HG02642 (cell line): ENCODE measurements around the gene KIFAP3.
A peak's percentile ranks its signal among the peaks of the same experiment; 100 is the strongest.
"Not testable (repeated sequence)": the region's sequence is repeated elsewhere in the genome, so short reads cannot be mapped to it uniquely, and the experiment has no call there.

Experiments used
- ATAC-seq: cut with Tn5 transposase; IDR thresholded peaks from one replicate; pipeline ENCODE4 v1.9.1; 2021; ENCODE audit warnings: mild to moderate bottlenecking; ENCODE audit not compliant: unreplicated experiment, poor library complexity

Gene KIFAP3

DNA sequence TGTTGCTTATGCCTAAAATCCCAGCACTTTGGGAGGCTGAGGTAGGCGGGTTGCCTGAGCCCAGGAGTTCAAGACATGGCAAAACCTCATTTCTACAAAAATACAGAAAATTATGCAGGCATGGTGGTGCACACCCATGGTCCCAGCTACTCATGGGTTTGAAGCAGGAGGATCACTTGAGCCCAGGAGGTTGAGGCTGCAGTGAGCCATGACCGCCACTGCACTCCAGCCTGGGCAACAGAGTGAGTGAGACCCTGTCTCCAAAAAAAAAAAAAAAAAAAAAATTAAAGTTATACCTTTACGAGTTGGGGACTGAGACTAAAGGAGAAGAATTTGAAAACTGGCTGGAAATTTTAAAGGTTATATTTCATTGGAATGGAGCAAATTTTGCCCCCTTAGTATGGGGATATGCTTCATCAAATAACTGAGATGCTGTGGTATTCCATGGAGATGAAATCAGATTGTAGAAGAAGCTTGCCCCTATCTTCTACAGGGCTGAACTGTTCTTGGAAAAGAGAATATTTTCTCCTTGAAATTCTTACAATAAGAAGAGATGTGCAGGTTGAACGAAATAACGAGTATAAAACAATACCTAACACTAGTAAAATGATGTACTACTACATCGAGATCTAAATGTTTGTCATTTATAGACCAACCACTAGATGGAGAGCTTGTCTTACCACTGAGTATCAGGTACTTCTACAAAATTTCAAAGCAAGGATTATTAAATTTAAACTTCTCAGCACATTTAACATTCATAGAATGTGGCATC lies 145.9 kb downstream of the KIFAP3 start:
- ATAC-seq: peak; percentile 63

DNA sequence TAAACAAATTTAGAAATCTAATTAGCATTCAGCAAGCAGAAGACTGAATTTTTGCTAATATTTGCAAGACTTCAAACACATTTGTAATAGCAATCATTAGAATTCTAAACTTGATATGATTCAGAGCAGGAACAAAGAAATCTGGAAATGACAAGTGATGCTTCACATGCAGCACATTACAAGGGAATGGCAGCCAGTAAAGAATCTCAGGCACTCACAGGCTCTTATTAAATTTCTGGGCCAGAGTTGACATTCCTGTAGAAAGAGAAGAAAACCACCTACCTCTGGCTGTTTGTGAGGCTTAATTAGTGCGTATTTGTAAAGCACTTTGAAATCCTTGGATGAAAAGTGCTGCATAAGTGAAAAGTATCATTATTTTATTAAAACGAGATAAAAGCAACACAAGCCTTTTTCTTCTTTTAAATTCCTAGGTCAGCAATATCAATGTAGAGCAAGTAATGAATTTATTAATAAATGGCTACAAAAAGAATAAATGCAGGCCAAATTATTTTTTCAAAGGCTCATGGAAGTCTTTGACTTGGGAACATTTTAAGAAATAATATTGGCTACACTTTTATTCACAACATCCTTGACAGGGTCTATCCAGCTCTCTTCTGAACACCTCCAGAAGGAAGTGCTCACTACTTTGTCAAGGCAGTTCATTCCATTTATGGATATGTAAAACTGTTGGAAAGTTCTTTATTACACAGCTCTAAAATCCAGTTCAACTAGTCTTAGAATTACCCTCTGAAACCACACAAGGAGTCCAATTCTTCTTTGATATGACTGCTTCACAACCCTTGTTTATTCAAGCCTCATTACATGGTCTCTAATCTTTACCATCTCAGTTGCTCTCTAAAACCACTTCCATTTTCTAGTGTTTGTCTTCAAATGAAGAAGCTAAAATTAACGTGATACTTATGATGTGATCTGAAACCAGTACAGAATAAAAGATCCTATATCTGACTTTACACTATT lies 148.7 kb downstream of the KIFAP3 start:
- ATAC-seq: peak; percentile 52

DNA sequence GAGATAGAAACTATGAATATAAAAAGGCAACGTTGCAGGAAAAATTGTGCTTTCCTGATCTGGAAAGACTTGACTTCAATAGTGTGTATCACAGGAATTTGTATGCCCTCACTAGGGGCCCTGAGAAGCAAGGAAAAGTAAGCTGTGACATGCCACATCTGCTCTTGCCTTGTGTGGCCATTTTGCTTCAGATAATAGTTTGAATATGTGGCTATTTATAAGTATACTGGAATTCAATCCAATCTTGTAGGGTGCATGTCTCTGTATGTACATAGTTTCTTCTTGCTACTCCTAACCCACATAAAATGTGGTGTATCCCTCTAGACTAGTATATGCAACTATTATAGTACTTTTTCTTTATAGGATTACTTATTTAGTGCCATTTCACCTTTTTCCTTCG lies 149.7 kb downstream of the KIFAP3 start:
- no peak for ATAC-seq

DNA sequence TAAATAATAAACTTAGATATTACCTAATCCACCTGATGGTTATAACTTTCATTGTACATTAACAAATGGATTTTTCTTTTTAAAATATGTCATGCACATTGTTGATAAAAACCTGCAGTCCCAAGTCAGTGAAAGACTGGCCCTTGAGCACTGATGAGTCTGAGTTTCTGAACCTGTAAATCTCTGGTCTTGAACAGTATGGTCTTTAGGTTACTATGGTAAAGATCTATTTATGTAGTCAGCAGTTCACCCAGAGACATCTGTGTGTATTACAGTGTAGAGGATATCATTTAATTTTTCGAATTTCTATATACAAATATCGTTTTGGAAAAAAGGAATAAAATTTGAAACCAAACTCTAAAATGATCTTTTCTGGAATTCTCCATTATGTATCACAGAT lies 150.4 kb downstream of the KIFAP3 start:
- ATAC-seq: no peak

DNA sequence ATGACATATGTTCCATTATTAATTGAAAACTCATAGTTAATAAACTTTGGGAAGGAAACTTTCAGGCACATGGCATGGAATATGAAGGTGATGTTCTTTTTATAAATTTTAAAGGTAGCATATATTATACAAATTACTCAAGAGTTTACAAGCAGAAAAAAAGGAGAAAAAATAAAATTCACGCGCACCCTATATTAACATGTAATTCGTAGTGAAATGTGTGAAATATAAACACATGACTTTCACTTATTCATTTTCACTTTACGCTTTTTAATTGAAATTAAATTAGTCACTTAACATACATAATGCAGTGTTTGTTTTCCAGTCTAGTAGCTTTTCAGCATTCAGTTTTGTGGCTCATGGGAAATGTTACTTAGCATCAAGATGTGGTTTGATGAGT lies 153.4 kb downstream of the KIFAP3 start:
- ATAC-seq: no peak

DNA sequence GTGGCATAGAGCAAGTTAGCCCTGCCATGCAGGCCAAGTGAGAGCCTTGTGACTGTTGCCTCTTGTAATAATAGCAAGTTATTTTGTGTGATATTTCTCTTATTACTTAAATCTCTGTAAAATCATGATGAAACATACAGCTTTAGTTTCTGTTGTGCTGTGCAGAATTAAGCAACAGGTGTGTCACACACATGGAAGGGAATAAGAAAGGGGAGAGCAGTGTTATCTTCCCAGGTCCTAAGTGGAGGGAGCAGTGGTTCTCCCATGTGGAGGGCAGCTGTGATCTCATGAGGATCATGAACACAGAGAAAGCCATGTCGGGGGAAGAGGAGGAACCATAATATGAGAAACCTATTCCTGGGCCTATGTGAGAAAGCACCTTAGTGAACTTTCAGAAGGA lies 155.6 kb downstream of the KIFAP3 start:
- ATAC-seq: no peak

DNA sequence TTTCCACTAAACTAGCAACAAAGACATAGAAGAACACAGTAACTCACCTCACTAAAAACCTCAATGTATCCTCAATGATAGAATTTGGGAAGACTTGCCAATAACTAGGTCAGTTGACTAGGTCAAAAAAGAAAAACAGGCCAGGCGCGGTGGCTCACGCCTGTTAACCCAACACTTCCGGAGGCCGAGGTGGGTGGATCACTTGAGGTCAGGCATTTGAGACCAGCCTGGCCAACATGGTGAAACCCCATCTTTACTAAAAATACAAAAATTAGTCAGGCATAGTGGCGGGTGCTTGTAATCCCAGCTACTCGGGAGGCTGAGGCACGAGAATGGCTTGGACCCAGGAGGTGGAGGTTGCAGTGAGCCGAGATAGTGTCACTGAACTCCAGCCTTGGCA lies 156.3 kb downstream of the KIFAP3 start:
- not testable (repeated sequence) for ATAC-seq

DNA sequence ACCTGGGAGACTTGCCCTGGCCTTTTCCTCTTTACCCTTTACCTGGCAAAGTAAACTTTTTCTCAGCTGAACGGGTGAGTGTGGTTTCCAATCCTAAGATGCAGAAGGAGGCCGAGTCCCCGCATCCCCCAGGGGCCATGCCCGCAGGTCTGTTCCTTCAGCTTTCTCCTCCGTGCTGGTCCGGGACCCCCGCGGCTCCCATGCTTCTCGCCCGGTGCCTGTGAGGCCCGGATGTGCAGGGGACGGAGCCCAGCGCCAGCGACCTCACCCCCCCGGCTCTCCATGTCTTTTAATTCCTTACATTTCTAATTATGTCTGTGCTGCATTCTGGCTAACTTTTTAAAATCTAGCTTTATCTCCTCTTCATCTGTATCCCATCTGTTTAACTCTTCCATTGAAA lies 159.3 kb downstream of the KIFAP3 start:
- no peak for ATAC-seq

DNA sequence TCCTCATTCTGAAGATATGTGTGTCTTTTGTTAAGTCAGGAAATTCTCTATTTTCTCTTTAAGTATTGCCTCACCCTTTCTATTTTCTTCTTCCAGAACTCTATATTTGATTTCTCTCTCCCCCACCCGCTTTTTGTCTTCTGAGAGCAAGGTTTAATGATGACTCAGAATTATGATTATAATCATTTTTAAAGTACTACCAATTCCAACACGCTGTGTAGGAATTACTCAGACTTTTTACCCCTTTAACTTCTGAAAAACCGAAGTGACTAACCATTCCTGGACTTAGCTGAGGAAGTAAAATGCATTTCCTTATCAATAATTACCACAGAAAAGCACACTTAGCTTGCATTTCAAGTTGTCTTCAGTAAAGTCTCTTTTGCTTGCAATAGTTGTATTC lies 160.0 kb downstream of the KIFAP3 start:
- no peak for ATAC-seq

DNA sequence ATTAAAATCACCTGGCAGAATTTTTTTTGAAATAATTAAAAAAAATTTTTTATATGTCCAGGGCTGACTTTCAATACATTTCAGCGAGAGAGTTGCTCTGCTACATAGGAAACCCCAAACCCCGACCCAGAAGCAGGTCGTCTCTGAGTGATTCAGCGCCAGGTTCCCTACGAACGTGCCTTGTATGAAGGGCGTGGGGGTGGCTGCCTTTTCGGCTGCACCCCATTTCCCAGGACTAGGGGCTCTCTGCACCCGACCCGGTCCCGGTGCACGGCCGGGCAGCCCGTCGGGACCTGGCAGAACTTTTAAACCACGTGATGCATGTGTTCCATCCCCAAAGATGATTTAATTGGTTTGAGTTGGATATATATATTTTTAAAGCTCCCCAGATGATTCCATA lies 165.0 kb downstream of the KIFAP3 start:
- ATAC-seq: no peak

DNA sequence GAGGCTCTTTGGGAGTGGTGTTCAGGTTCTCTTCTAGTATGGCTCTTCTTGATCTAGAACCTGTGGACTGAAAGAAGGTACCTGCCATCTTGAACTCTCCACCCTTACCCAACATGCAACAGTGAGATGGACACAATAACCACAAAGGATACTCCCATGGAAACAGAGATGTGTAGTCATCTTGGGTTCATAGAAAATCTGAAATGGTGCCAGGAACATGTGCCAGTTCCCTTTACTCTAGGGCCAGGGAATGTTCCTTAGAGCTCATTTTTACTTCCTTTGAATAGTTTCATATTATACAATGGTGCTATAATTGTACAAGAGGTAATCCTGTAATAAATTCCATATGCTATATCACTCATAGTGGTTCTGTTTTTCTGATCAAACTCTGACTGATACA lies 167.6 kb downstream of the KIFAP3 start:
- no peak for ATAC-seq

DNA sequence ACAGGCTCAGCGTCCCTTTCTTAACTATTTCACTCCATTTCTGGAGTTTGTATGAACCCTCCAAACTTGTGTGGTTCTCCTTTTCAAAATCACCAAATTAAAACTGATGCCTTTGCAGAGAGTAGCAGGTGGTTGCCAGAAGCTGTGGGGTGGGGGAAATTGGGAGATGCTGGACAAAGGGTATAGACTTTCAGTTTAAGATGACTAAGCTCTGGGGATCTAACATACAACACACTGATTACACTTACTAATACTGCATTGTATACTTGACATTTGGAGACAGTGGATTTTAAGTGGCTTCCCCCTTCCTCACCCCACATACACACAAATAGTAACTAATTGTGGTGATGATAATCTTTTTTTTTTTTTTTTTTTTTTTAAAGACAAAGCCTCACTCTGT lies 169.7 kb downstream of the KIFAP3 start:
- peak; percentile 34 for ATAC-seq

DNA sequence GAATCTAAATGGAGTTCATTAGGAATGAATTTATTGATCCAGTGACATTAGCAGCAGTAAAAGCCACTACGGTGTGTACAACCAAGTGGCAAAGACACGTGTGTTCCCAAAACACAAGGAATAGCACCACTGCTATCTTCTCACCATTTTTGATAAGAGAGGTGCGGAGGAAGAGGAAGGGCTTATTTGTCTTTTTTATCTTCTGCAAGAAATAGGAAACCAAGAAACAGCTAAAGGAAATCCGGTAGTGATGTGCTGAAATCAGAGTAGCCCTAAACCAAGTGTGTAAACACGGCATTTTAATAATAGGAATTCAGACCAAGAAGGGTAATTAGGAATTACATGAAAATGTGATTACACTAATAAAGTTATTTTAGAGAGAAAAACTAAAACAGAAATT lies 171.7 kb downstream of the KIFAP3 start:
- ATAC-seq: no peak

DNA sequence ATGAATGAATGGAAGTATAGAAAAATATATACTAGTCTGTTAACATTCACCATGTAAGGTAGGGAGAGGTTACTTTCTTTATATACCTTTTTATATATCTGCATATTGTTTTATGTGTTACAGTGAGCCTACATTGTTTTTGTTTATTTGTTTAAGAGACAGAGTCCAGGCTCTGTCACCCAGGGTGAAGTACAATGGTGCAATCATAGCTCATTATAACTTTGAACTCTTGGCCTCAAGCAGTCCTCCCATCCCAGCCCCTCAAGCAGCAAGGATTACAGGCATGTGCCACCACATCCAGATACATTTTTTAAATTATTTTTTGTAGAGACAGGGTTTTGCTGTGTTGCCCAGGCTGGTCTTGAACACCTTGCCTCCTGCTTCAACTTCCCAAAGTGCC lies 173.4 kb downstream of the KIFAP3 start:
- no peak for ATAC-seq

DNA sequence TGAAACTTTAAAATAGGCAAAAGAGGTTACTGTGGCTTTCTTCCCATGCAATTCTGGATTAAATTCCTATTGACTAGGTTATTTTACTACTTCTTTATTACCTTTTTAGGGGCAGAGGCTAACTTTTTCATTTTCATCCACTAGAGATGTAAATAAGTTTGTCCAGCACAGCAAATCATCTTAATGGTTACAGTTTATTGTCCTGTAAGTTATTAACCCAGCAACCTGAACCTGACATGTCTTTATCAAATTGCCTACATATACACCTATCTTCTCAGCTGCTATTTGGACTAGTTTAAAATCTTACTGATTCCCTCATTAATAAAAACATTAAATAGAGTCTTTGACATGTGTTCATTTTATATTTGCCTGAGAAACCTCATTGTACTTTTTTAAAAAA lies 173.9 kb downstream of the KIFAP3 start:
- no peak for ATAC-seq

DNA sequence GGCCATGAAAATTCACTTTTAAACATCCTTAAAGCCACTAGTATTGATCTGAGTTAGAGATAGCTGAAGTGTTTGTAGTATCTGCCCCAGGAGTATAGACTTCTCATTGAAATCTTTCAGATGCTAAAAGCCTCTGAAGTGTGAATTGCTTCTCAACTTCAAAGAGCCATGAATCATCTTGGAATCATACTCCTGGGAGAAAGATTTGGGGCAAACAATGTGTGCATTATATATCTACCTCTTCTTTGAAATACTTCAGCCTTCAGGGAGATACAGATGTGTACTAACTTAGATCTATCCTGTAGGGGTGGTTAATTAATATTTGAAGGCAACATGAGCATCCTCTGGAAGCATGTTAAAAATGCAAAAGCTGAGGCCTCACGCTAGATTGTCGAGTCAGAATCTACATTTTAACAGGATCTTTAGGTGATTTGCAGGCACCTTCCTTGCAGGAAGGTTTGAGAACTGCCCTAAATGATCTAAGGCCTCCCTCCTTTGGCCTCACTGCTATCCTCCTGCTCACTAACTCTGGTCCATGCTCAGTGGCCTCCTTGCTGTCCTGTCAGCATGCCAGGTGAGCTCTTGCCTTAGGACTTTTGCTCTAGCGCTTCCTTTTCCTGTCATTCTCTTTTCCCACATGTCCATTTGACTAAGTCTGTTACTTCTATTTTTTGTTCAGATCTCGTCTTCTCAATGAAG lies 174.8 kb downstream of the KIFAP3 start:
- ATAC-seq: no peak

DNA sequence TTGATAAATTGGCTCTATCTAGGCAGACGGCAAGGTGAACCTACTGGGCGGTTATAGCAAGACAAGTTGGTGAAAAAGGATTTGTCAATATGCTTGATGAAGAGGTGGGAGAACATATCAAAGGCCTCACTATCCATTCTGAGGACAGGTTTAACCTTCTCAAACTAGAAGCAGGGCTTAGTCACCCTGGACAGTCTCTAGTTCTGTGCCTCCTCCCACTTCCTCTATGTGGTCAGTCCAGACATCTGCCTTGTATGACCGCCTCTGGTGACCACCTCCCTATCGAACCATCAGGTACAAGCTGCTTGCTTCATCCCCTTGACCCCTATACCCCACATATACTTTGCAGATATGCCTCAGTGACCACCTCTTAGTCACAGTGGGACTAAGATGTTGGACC lies 178.5 kb downstream of the KIFAP3 start:
- ATAC-seq: no peak

DNA sequence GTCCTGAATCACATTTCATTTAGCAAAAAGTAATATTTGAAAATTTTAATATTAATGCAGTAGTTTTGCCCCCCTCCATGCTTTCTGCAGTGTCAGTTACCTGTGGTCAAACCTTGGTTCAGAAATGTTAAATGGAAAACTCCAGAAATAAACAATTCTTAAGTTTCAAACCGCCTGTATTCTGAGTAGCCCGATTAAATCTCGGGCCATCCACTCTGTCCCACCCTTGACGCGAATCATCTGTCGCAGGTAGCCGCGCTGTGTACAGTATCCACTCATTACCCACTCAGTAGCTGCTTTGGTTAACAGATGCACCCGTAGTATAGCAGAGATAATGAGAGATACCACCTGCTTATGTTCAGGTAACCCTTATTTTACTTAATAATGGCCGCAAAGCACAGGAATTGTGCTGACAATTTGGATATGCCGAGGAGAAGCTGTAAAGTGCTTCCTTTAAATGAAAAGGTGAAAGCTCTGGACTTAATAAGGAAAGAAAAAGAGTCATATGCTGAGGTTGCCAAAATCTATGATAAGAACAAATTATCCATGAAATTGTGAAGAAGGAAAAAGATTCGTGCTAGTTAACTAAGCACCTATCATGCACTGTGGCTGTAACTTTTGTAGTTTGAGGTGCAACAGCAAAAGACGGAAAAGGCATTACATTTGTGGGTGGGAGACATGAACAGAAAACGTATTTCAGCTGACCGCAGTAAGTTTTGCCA lies 179.9 kb downstream of the KIFAP3 start:
- ATAC-seq: no peak

DNA sequence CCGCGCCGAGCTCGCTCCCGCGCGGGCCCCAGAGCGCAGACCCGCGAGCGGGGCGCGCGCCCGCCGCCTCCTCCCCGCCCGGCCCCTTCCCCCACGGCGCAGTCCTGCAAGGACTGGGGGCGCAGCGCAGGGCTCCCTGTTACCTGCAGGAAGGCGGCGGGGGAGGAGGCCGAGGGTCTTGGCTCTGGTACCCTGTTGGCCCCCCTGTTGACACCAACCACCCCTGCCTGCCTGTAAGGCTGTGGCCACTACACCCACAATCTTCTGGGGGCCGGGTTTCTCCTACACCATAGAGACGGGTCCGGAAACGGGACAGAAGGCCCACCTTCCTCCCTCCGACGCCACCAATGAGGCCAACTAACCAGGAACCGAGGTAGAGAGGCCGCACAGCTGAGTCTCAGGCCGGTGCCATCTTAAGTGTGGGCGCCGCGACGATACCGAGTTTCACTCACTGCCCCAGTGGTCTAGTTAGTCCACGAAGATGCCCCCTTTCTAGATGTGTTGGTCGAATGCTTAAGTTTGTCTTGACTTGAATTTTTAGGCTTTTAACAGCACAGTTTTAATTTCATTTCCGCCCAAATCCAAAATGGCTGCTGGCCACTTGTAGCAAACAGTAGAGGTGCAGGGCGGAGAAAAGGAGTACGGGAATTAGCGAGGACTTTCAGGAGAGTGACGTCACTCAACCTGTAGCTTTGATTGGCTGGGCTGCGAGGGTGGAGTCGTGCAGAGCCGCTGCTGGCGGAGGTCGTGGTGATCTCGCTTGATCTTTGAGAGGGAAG lies 180.7 kb downstream of the KIFAP3 start, which contains the start of gene SCYL3:
Gene SCYL3, minus strand, starts transcription at position 252 of the 779 bp plus-strand sequence. CDS start 5,056 bp downstream, outside the sequence.
- peak; percentile 90 for ATAC-seq
